H54 (cell line): ENCODE results near the gene ITPKB.
"Not testable (repeated sequence)": the region's sequence is repeated elsewhere in the genome, so short reads cannot be mapped to it uniquely, and the experiment has no call there.

Experiments used
- DNase-seq: peaks from one replicate; pipeline ENCODE4 v3.0.0; 2011; ENCODE audit warnings: low spot score, mixed read lengths; ENCODE audit not compliant: insufficient read length
- FAIRE-seq: peaks from 3 replicates; lab custom pipeline; 2011; peaks lifted over from hg19 to GRCh38; lab: Jason Lieb, UNC
- POLR2A ChIP-seq: IDR thresholded peaks from 2 replicates; pipeline ENCODE4 v1.6.1; 2011; ENCODE audit warnings: low read depth, mild to moderate bottlenecking, low read length

ITPKB gene

GRCh38 chr1:226772446-226773139 lies 33.5 kb upstream of the ITPKB start:
- no peak for TF ChIP-seq POLR2A
- DNase-seq (no peak), FAIRE-seq (no peak)

GRCh38 chr1:226767170-226767569 lies 28.1 kb upstream of the ITPKB start:
- DNase-seq, FAIRE-seq: not testable (repeated sequence)

- no peak for FAIRE-seq
- DNase-seq = no peak
- no peak for TF ChIP-seq POLR2A
These were observed 27.5 kb upstream of the ITPKB start for GRCh38 chr1:226766565-226766964.

- TF ChIP-seq POLR2A = no peak
- FAIRE-seq (no peak), DNase-seq (no peak)
These were observed 25.5 kb upstream of the ITPKB start for GRCh38 chr1:226764533-226764932.

- peak; percentile 81 for FAIRE-seq
- no peak for TF ChIP-seq POLR2A
- peak; percentile 88 for DNase-seq
These were observed 24.8 kb upstream of the ITPKB start for GRCh38 chr1:226763905-226764264.

- FAIRE-seq = no peak
- no peak for DNase-seq
- TF ChIP-seq POLR2A = no peak
These were observed 24.2 kb upstream of the ITPKB start for GRCh38 chr1:226762988-226763904.

GRCh38 chr1:226762055-226762454 lies 23.0 kb upstream of the ITPKB start:
- no peak for TF ChIP-seq POLR2A
- FAIRE-seq (no peak), DNase-seq (no peak)

- no peak for TF ChIP-seq POLR2A
- DNase-seq (no peak), FAIRE-seq (no peak)
These were observed 22.2 kb upstream of the ITPKB start for GRCh38 chr1:226761322-226761721.

GRCh38 chr1:226754793-226755533 lies 15.9 kb upstream of the ITPKB start:
- FAIRE-seq = no peak
- TF ChIP-seq POLR2A = no peak
- DNase-seq = no peak

GRCh38 chr1:226754097-226754496 lies 15.0 kb upstream of the ITPKB start:
- DNase-seq = no peak
- FAIRE-seq = no peak

GRCh38 chr1:226751703-226752102 lies 12.6 kb upstream of the ITPKB start:
- TF ChIP-seq POLR2A = no peak
- no peak for FAIRE-seq
- DNase-seq = no peak

More at GRCh38 chr1:226754097-226754496, 15.0 kb upstream of the ITPKB start:
- TF ChIP-seq POLR2A = no peak

GRCh38 chr1:226751214-226751613 lies 12.1 kb upstream of the ITPKB start:
- TF ChIP-seq POLR2A = no peak
- FAIRE-seq = no peak
- no peak for DNase-seq

- no peak for TF ChIP-seq POLR2A
- no peak for DNase-seq
- FAIRE-seq = no peak
These were observed 10.4 kb upstream of the ITPKB start for GRCh38 chr1:226749467-226749866.

GRCh38 chr1:226748306-226748705 lies 9.2 kb upstream of the ITPKB start:
- no peak for DNase-seq
- no peak for TF ChIP-seq POLR2A
- no peak for FAIRE-seq

GRCh38 chr1:226747519-226748263 lies 8.6 kb upstream of the ITPKB start:
- not testable (repeated sequence) for FAIRE-seq

More at GRCh38 chr1:226747519-226748263, 8.6 kb upstream of the ITPKB start:
- DNase-seq = not testable (repeated sequence)
